Body of pancreas (tissue), 4 donors: Measurements from ENCODE around the gene HIBCH. TPM values are rescaled to one million over a fixed set of nuclear protein-coding genes. Genes with fewer than 3 reads are reported as not detected.

Source experiments
- ATAC-seq: fragments of 150-250 bp; one replicate; pipeline ENCODE4 v1.9.1; 2016
- DNase-seq, 4 donors: peaks; one replicate each; pipeline ENCODE4 v3.0.0-alpha.2; 2019
- H3K27ac ChIP-seq, 4 donors: fragments of 200-600 bp; sonication (generic); 1 replicate in 3 of 4; 2 replicates in 1 of 4; pipeline versions ENCODE4 v1.5.1 to v1.6.1; 2016 to 2019; ENCODE audit warnings: mild to moderate bottlenecking in 1 of 4, mixed read lengths in 1 of 4, moderate library complexity in 1 of 4
- H3K27me3 ChIP-seq, 2 donors: fragments of 200-600 bp; sonication (generic); one replicate each; pipeline ENCODE4 v1.6.0; 2016; ENCODE audit warnings: mild to moderate bottlenecking in 1 of 2
- H3K36me3 ChIP-seq, 2 donors: fragments of 200-600 bp; sonication (generic); replicated peaks in 1 of 2; 2 replicates each; pipeline ENCODE4 v1.5.1; 2016; ENCODE audit warnings: low read depth in 2 of 2; ENCODE audit not compliant: insufficient read depth in 1 of 2
- H3K4me1 ChIP-seq: fragments of 200-600 bp; sonication (generic); one replicate; pipeline ENCODE4 v1.6.0; 2016
- H3K4me3 ChIP-seq, 2 donors: fragments of 200-600 bp; sonication (generic); 1 replicate in 1 of 2; 2 replicates in 1 of 2; pipeline ENCODE4 v1.5.1; 2016 to 2019
- H3K9me3 ChIP-seq, 3 donors: fragments of 200-600 bp; sonication (generic); 1 replicate in 2 of 3; 2 replicates in 1 of 3; pipeline ENCODE4 v1.5.1; 2016
- POLR2A ChIP-seq, 3 donors: fragments of 450-650 bp; IDR thresholded peaks; one replicate each; pipeline ENCODE4 v1.6.1; 2016; ENCODE audit warnings: antibody characterized with exemption in 3 of 3, mild to moderate bottlenecking in 2 of 3
- WGBS, 2 donors: methylation state at CpG; one replicate each; pipeline ENCODE4 v1.1.5; 2017; 5-methylcytosine and 5-hydroxymethylcytosine counted together
- intact Hi-C: fragments of 100-400 bp; cut with DNase I; formaldehyde crosslinking; loops from one replicate; pipeline ENCODE4 v1.15.1; 2023
- total RNA-seq, 2 donors: library from RNA; depleted of rRNA; stranded (reverse); fragments of >200 nt; gene quantifications; one replicate each; pipeline ENCODE4 v1.1.0, GENCODE V29; 2016
- TF ChIP-seq, protein P1 (sequence below), 7 experiments: fragments of 450-650 bp in 4 of 7; fragments of 200-600 bp in 3 of 7; sonication (generic) in 3 of 7; IDR thresholded peaks; one replicate each; pipeline ENCODE4 v1.5.1; 2016 to 2019; ENCODE audit warnings: antibody characterized with exemption in 7 of 7

The HIBCH gene
- total RNA-seq, 2 donors from 2014 or later, result 19.4 to 21.3 TPM

DNA sequence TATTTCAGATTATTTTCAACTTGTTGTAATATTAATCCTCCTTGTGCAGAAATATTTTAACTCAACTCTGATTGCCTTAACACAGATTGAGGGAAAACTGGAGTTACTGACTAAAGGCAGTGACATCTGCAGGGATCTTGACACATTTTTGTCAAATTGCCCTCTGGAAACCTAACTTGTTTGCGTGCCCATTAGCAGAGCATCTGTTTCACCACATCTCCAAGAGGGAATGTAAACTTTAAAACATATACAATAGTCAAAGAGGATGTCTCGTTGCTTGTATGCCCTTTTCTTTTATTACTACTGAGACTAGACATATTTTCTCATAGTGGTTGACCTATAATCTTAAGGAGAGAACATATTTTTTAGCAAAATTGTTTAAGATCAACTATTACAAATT lies 38.0 kb upstream of the HIBCH start:
- intact Hi-C loops, result no loop called here
- Histone ChIP-seq H3K4me3 (no peak overlapping the region), H3K27me3 (no peaks in the 10 kb centered on the region), H3K36me3 (no peaks in the 10 kb centered on the region), H3K9me3 (no peaks in the 10 kb centered on the region), H3K4me1 (peaks cover 59% of the 10 kb centered on the region), H3K27ac (no peak overlapping the region)
- WGBS, 2 donors, result 58 to 77% methylated on average over 2 of the region's 2 CpGs
- TF ChIP-seq, protein P1, sequence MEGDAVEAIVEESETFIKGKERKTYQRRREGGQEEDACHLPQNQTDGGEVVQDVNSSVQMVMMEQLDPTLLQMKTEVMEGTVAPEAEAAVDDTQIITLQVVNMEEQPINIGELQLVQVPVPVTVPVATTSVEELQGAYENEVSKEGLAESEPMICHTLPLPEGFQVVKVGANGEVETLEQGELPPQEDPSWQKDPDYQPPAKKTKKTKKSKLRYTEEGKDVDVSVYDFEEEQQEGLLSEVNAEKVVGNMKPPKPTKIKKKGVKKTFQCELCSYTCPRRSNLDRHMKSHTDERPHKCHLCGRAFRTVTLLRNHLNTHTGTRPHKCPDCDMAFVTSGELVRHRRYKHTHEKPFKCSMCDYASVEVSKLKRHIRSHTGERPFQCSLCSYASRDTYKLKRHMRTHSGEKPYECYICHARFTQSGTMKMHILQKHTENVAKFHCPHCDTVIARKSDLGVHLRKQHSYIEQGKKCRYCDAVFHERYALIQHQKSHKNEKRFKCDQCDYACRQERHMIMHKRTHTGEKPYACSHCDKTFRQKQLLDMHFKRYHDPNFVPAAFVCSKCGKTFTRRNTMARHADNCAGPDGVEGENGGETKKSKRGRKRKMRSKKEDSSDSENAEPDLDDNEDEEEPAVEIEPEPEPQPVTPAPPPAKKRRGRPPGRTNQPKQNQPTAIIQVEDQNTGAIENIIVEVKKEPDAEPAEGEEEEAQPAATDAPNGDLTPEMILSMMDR (IDR thresholded peaks at IDR 0.05), result no peak
- no peak for TF ChIP-seq POLR2A (IDR thresholded peaks at IDR 0.05)
- no peak for DNase-seq
- no peak for ATAC-seq

- peak overlapping the region in 2 of 4 donors; percentile 21 to 62 for H3K27ac ChIP-seq
- no peaks in the 10 kb centered on the region for H3K36me3 ChIP-seq
- peaks cover 69% of the 10 kb centered on the region for H3K4me1 ChIP-seq
- no peak overlapping the region for H3K4me3 ChIP-seq
- H3K27me3 ChIP-seq, result no peaks in the 10 kb centered on the region
- DNase-seq (peak in 1 of 4 donors; percentile 45), ATAC-seq (peak; percentile 30)
- intact Hi-C loops, result no loop called here
- TF ChIP-seq POLR2A (IDR thresholded peaks at IDR 0.05), result no peak
- TF ChIP-seq, protein P1 (IDR thresholded peaks at IDR 0.05), result no peak
- WGBS, 2 donors, result 54 to 59% methylated on average over 6 of the region's 6 CpGs
- H3K9me3 ChIP-seq, result no peaks in the 10 kb centered on the region
These were observed 36.5 kb upstream of the HIBCH start for GRCh38 chr2:190355968-190356644.

DNA sequence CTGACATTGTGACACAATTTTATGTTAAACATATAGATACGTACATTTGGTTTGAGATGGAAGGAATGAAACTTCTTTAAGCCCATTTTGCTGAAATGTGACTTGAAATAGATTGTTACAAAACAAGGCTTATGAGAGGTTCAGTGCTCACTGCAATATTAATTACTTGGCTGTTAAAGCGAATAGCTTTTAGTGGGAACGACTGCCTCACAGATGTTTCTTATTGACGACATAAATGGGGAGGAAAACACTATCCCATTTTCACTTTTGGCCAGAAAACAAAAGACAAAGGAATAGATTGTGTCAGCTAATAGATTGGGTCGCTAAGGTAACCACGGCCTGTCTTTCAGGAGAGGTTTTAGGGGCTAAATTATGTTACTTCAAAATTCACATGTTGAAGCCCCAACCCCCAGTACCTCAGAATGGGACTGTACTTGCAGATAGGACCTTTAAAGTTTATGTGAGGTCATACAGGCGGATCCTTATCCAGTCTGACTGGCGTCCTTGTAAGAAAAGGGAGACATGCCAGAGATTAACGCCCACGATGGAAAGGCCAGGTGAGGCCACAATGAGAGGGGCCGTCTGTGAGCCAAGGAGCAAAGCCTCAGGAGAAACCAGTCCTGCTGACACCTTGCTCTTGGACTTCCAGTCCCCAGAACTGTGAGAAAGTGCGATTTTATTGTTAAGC lies 34.5 kb upstream of the HIBCH start:
- Histone ChIP-seq H3K27me3 (no peaks in the 10 kb centered on the region), H3K4me3 (no peak overlapping the region), H3K9me3 (no peaks in the 10 kb centered on the region), H3K27ac (peak overlapping the region in 3 of 4 donors; percentile 2 to 56 (median 20)), H3K4me1 (peaks cover 63% of the 10 kb centered on the region), H3K36me3 (no peaks in the 10 kb centered on the region)
- 39 to 44% methylated on average over 12 of the region's 12 CpGs for WGBS, 2 donors
- TF ChIP-seq, protein P1 (IDR thresholded peaks at IDR 0.05), result no peak
- no peak for TF ChIP-seq POLR2A (IDR thresholded peaks at IDR 0.05)
- ATAC-seq, result peak; percentile 60
- DNase-seq, result peak; percentile 39 to 65 (median 51)
- intact Hi-C loops, result no loop called here

DNA sequence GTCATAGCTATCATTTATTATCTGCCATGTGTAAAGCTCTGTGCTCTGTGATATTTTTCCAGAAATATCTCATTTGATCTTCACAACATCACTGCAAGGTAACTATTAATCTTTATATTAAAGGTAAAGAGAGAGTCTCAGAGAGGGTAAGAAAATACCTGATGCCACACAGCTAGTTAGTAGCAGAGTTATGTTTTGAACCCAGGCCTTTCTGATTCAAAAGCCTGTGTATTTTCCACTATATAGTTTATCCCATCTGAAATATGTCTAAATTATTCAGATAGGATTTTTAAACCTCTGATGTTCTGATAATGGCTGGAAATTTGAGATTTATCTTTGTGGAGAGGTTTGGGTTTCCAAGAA lies 33.9 kb upstream of the HIBCH start:
- Histone ChIP-seq H3K4me1 (peaks cover 57% of the 10 kb centered on the region), H3K27ac (peak overlapping the region; percentile 1 to 56 (median 28)), H3K27me3 (no peaks in the 10 kb centered on the region), H3K36me3 (no peaks in the 10 kb centered on the region), H3K4me3 (no peak overlapping the region), H3K9me3 (no peaks in the 10 kb centered on the region)
- DNase-seq (no peak), ATAC-seq (no peak)
- TF ChIP-seq, protein P1 (IDR thresholded peaks at IDR 0.05), result no peak
- no peak for TF ChIP-seq POLR2A (IDR thresholded peaks at IDR 0.05)
- intact Hi-C loops, result no loop called here
